HG03064 (cell line): Measurements from ENCODE around the gene PLD5.
"Not testable (repeated sequence)": the region's sequence is repeated elsewhere in the genome, so short reads cannot be mapped to it uniquely, and the experiment has no call there.

Experiments
- ATAC-seq: cut with Tn5 transposase; IDR thresholded peaks from one replicate; pipeline ENCODE4 v1.9.1; 2021; ENCODE audit warnings: low read depth; ENCODE audit not compliant: unreplicated experiment

PLD5 gene

DNA sequence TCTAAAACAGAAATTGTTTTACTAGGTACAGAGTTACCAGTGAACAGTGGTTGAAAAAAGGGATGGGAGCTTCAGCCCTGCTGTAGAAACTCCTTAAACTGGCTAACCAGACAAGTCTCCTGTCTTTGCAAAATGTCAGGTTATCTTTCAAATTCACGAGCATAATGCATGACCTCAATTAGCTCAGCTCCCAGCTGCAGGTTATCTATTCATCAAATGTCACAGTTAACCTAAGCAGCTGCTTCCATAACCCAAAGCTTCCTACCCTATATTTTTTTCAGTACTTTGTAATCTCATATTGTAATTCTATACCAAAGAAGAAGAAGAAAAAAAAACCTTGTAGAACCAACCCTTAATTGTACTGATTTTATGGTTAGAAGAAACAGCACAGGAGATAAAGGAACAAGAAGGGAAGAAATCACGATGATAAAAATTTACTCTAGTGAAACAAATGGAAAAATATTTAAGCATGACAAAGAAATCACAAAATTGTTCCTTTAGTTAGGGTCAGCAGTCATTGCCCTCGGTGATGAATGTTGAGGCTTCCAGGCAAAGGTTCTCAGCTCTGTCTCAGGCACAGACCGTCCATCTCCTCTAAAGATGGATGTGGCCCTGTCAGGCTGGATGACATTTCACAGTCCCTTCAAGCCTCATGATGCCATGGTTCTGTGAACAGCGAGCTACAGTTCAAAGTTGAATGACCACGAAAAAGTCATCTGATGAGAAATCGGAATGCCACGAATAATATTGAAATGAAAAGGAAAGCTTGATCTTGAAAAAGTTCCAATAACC, 95.9 kb downstream of the PLD5 start:
- no peak for ATAC-seq

DNA sequence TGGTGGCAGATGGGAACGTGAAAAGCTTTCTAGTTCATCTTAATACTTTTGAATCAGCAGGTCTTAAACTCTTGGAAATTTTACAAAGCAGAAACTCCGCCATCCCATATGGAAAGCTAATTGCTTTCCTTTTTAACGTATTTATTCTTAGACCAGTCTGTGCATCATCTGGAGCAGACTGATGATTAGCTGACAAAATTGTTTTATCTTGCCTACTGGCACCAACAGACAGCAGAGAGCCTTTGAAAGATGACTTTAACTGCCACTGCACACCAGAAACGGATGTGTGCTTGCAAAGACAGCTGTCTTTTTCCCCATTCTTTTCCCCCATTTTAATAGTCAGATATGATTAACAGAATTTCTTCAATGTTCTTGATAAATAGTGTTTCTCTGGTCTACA, 97.0 kb downstream of the PLD5 start:
- no peak for ATAC-seq

DNA sequence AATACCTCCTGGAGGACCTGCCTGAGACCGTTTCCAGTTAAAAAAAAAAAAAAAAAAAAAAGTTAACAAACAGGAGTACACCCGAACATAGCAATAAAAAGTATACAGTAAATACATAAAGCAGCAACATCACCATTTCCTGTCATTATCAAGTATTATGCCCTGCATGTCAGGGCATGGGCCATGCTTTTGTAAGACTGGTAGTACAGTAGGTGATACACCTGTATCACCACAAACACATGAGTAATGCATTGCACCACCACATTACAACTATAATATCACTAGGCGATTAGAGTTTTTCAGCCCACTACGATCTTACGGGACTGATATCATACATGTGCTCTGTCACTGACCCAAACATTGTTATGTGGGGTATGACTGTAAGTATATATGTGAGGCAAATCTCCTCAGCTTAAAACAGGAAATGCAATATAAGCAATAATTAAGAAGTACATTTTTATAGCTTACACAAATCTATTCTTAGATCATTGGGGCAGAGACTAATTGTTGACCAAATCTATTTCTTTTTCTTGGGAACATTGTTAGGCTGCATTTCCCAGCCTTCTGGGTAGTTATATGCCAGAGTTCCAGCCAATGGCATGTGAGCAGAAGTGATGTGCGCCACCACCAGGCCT, 98.1 kb downstream of the PLD5 start:
- ATAC-seq = no peak

DNA sequence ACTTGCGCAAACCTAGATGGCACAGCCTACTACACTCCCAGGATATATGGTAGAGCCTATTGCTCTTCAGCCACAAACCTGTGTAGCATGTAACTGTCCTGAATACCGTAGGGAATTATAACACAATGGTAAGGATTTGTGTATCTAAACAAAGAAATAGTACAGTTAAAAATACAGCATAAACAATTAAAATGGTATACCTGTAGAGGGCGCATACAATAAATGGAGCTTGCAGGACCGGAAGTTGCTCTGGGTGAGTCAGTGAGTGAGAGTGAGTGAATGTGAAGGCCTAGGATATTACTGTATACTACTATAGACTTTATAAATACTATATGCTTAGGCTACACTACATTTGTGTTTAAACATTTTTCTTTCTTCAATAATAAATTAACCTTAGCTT, 99.3 kb downstream of the PLD5 start:
- no peak for ATAC-seq

DNA sequence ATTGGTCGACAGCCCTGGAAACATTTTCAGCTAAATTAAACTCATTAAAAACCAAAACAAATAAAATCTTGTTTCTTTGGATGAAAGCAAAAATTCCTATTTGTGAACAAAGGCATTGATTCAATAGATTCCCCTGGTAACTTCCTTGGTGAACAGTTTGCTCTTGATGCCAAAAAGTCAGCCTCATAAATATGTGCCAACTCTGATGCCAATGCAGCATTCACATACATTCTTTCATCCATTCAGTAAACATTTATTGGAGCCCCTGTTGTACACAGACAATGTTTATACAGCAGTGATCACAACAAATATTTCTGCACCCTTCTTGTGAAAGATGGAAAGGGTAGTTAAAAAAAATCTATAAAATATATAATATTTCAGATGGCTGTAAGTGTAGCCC, 107.8 kb downstream of the PLD5 start:
- ATAC-seq = no peak

DNA sequence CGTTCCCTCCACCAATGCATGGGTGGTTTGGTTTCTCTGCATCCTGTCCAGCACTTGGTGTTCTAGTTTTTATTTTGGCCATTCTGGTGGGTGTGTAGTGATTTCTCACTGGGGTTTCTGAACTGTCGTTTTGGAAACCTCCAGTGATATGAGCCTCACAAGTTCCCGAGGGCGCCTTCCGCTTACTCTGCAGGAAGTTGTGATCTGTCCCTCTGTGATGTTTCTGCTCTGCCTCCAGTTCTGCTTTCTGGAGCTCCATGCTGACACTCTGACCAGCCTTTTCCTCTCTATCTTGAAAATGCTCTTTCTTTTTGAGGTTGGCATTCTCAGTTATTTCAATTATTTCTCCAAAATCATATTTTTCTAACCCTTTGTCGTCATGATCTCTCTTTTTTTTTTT, 111.6 kb downstream of the PLD5 start:
- no peak for ATAC-seq

DNA sequence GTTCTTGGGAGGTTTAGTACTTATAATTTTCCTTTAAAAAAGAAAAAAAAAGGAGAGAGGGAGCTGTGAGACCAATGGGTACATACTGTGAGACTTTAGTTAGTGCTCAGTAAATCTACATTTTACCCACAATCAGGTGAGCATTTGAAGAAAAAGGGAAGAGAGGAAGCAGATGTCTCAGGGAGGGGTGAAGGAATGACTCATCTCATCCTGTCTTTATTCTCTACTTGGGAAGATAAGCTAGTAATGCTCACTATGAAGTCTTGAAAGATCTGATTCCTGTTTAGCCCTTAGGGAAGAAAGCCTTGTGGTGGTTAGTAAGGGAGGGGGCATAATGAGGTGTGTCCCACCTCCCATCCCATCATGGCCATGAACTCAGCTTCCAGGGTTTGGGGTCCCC, 112.6 kb downstream of the PLD5 start:
- ATAC-seq = no peak

DNA sequence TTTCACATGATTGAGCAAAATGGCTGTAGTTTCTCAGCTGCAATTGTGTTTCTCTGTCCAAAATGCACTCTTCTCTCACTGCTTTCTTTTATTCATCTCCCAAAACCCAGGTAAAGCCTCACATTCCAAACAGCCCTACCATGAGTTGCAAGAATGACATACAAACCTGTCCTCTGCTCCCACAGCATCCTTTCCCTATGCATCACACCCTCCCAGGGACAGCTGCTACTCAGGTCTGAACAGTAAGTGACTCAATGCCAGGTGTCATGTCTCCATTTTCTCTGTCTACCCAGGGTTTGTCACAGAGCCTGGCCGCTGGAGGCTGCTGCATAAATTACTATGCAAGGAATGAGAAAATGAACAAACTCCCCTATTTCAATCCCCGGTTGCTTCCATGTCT, 118.5 kb downstream of the PLD5 start:
- ATAC-seq = no peak

DNA sequence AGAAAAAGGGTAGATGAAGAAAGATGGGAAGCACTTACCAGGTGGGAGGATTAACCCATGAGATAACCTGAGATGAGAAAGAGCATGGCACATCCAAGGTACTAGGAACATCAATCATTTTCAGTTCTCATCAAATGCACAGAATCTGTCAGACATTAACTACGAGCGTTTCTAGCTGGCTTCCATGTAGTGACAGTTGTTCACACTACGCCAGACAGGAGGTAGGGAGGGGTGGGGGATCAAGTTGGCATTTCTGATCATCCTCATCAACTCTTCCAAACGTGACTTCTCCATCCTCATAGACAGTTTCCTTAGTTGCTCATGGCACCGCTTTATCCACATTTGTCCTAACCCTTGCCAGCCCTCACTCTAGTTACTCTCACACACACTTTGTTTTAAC, 120.2 kb downstream of the PLD5 start:
- ATAC-seq = no peak

DNA sequence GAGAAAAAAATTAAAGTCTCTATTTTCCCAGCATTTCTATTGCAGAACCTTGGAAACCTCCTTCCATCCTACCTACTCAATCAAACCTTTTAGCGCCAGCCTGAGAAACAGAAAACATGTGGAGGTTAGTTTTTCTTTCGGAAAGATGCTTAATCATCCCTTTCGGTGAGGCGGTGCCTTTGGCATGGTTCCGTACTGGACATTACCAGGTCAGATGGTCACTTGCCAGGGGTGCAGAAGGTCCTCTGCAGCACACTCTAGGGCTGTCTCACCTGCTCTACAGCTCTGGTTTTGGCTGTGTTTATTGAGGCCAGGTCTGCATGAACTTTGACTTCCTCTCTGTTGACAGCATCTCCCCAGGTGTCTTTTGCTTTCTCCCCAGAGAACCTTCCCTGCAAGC, 121.5 kb downstream of the PLD5 start:
- no peak for ATAC-seq

DNA sequence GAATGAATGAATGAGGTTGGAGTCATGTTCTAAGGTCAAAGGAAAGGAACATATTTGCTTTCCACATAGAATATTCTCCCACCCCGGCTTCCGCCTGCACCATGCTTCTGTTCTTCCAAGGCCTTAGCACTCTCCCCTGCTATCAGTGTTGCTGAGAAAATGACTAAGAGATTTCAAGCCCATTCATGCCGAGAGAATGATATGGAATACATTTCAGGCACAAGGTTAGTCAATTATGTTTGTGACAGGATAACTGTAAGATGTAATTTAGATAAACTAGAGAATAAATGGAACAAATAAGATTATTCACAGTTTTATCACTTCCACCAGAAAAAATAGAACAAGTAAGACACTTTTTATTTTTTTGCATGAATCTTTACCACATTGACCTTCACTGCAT, 122.6 kb downstream of the PLD5 start:
- ATAC-seq = no peak

DNA sequence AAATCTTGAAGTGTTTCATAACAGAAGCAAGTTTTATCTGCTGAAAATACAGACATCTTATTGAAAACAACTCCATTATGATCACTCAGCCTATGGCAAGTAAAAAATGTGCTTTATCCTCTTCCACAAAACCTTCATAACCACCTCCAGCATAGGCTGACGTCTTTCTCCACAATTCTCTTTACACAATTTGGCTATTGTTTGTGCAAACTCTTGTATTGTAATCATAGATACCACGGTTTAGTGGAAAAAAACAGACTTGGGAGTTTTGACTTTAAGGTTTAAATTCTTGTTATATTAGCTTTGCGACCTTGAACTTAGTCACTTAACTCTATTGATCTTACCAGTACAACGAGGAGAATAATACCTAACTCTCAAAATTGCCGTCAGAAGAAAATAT, 126.1 kb downstream of the PLD5 start:
- ATAC-seq = no peak

DNA sequence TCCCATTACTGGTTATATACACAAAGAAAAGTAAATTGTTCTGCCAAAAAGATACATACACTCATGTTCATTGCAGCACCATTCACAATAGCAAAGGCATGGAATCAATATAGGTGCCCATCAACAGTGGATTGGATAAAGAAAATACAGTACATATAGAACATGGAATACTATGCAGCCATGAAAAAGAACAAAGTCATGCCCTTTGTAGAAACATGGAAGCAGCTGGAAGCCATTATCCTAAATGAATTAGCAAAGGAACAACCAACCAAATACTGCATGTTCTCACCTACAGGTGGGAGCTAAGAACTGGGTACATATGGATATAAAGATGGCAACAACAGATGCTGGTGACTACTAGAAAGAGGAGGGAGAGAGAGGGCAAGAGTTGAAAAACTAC, 132.6 kb downstream of the PLD5 start:
- ATAC-seq = no peak

DNA sequence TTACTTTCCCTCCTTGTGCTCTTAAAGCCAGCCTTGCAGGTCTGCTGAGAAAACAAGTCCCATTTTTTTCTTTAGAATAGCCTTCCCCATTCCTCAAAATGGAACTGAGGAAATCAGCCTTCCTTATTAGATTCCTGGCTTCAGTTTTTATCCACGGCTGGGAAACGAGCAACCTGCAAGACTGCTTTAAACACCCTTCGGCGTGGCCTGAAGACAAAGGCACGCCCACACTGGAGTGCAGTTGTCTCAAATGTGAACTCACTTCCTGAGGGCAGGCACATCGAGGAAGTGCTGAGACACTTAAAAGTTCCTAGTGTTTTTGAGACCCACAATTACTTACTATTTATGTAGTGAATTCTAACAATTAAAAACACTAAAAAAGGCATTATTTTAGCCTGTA, 148.4 kb downstream of the PLD5 start:
- not testable (repeated sequence) for ATAC-seq

DNA sequence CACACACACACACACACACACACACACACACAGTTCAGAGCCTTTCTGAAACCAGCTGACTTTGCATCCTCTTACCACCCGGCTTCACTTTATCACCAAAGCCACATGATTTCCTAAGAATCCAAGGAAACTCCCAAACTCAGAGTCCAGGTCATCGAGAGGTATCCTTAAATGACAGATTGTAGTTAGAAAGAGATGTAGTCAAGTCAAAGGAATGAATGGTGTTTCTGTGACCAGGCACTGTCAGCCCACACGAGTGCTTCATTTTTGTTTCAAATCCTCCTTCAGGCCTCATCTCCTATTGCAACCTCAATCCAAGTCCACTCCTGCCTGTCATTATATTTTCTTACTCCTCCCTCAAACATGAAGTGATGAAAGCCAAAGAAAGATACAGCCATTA, 174.1 kb downstream of the PLD5 start:
- ATAC-seq = not testable (repeated sequence)

DNA sequence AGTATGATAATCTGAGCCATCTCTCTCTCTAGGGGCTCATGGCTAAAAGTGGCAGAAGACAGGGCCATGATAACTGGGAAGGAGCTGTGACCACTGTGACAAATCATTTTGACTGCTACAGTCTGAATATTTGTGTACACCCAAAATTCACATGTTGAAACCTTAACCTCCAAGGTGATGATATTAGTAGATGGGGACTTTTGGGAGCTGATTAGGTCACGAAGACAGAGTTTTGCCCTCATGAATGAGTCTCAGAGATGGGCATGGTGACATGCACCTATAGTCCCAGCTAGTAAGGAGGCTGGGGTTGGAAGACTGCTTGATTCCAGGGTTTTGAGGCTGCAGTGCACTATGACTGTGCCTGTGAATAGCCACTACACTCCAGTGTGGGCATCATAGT, 174.9 kb downstream of the PLD5 start:
- no peak for ATAC-seq

DNA sequence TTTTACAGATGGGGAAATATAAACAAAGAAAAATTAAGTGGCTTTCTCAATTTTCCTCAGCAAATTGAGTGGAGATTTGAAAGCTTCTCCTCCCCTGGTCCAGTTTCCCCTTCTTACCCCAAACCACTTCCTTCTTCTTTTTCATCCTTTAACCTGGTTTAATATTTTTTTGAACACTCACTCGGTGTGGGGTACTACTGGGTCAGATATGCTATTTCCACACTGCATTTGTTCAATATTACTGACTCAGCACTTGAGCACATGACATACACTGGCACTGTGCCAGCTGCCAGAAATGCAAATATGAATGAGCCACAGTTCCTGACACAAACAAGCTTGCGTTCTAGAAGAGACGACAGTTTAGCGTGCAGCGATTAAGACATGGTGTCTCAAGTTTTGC, 193.6 kb downstream of the PLD5 start:
- ATAC-seq = not testable (repeated sequence)

DNA sequence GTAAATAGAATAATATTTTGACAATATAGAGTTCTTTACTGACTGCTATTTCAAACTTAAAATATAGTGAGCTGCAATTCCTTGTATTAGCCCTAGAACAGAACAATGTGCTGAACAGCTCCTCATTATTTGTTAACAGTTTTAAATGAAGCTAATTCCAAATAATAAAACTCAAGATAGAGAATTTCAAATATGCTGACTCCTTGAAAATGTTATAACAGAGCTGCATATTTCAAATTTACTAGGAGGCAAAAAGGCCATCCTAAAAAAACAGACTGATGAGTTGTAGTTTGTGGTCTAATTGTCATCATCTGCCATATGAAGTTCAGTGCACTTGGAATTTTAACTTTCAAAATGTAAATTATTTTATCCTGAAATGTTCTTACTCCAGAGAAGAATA, 197.1 kb downstream of the PLD5 start:
- not testable (repeated sequence) for ATAC-seq

DNA sequence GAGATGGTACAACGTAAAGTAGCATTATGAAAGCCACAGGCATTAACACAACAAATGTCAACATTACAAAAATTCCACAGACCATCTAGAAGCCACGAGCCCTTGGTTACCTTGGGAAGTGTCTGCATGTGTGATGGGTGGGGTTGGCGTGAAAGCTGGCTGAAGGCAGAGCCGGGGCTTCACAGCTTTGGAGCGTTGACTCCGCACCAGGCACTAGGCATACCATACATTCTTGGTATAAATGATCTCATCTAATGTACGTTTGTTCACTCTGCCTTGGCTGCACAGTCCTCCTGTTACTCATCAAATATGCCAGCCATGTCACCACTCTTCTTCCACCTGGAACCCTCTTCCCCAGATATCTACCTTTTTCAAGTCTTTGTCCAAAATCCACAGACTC, 202.5 kb downstream of the PLD5 start:
- not testable (repeated sequence) for ATAC-seq

DNA sequence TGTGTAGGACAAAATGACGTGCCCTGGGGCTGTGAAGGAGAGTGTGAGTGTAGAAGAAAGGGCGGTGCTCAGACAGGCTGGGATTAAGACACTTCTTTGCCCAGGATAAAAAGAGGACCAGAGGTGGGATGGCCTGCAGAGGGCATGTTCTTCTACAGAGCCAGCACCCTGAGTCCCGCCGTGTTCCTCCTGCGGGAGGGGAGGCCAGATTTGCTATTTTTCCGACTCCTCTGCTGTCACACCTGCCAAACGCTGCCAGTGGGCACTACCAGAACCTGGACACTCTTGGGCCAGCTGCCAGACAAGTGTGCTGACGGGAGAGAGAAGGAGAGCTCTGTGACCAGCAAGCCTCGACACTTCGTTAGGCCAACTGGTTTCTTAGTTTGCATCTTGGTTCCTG, 206.4 kb downstream of the PLD5 start:
- ATAC-seq = no peak

DNA sequence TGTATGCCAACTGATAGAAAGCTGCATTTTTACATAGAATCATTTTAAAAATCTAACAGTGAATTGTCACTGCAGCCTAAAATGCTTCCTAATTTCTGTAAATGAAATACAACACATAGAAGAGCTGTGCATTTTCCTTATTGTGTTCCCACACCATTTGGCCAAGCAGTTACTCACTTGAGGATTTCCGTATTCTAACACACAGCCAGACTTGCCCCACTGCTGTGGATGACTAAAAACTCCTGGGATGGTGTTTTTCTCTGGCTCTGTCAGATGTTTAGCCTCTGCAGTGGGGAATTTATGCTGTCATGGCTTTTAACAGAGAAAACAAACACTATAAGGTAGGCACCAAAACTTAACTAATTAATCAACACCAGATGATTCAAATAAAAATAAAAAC, 209.6 kb downstream of the PLD5 start:
- ATAC-seq = not testable (repeated sequence)

DNA sequence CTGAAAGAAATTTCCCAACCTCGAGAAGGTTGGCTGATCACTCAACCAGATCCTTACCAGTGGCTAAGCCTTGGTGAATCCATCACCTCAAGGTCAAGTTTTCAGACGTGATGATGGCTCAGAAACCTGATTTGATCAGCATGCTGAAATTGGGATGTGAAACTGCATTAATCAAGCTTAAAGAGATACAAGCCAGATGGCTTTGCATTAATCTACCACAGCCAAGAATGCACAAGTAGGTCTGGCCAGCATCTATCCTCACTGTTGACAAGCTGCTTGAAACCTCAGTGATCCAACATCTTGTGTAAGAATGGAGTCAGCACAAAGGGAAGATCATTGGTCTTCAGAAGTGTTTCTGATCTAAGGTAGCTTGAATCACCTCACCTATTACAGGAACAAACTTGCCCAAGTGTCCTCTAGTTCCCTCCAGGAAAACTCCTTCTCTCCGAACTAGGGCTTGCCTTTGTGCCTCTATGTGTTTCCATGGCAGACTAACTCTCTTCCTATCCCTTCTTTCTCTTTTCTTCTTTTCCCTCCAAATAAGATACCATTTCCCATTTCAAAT, 210.3 kb downstream of the PLD5 start:
- not testable (repeated sequence) for ATAC-seq
